Activated CD8-positive, alpha-beta memory T cell treated with anti-CD3 and anti-CD28 coated beads, Interleukin-2, amount 50 U/mL, for 24 hours (primary cell): Measurements from ENCODE around the gene SMIM26.
A peak's percentile ranks its signal among the peaks of the same experiment; 100 is the strongest.

Experiments used
- DNase-seq: peaks from one replicate; pipeline ENCODE4 v3.0.0-alpha.2; 2020; ENCODE audit errors: extremely low read depth

SMIM26 gene

DNA sequence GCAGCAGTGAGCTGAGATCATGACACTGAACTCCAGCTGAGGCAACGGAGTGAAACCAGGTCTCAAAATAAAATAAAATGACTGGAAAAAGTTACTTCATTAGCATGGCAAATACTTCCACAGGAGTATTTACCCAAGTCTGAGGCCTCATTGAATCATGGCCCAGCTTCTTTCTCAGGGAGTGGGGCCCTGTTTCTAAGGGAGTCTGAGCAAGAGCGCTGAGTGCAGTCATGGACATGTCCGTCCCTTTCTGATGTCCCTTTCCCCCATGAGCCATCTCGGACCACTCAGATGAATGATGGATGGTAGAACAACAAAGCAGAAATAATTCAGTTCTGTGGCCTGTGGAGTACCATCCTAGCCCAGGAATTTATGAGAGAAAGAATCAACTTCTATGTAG is 12.8 kb downstream of the SMIM26 start:
- no peak for DNase-seq

GRCh38 chr20:18585134-18585533 is 17.9 kb downstream of the SMIM26 start:
- DNase-seq: no peak

GRCh38 chr20:18587665-18588573 is 20.7 kb downstream of the SMIM26 start, which contains the start of gene DTD1:
DTD1 (plus strand) TSS chr20:18588054; CDS start chr20:18588073, 19 bp downstream.
- DNase-seq: peak; percentile 71

GRCh38 chr20:18588574-18588933 is 21.3 kb downstream of the SMIM26 start:
- no peak for DNase-seq

- no peak for DNase-seq
These were observed 22.9 kb downstream of the SMIM26 start for GRCh38 chr20:18589941-18590674.

GRCh38 chr20:18596270-18596669 is 29.0 kb downstream of the SMIM26 start:
- no peak for DNase-seq

- no peak for DNase-seq
These were observed 42.5 kb downstream of the SMIM26 start for GRCh38 chr20:18609741-18610140.

DNA sequence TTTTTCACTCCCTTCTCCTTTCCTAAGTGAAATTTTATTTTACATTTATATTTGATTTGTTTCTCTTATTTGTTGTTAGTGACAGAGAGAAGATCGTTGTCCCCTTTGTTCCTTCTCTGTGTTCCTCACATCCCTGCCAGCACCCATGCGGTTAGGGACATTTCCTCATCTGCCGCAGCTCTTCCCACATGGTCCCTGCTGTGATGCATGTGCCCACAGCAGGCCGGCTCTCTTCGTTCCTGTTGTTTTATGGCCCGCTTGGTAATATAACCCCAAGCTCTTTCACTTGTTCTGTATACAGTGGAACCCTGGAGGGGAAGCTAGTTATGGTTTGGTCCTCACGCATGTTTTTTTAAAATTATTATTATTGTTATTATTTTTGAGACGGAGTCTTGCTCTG is 44.3 kb downstream of the SMIM26 start:
- DNase-seq: no peak

GRCh38 chr20:18613553-18613952 is 46.3 kb downstream of the SMIM26 start:
- no peak for DNase-seq

- no peak for DNase-seq
These were observed 47.0 kb downstream of the SMIM26 start for GRCh38 chr20:18614244-18614643.

GRCh38 chr20:18615020-18615650 is 47.9 kb downstream of the SMIM26 start:
- no peak for DNase-seq
